ENCODE data around the gene CRY1. TPM values are rescaled to one million over a fixed set of nuclear protein-coding genes. Genes with fewer than 3 reads are reported as not detected.

Gene CRY1
- polyA plus RNA-seq, 1 of the 3 experiments (the other 2 are of a cell fraction), result 4.9 TPM

- Histone ChIP-seq H2AFZ (ENCODE audit: low read depth) (no peak overlapping the region), H3K79me2 (ENCODE audit: insufficient read depth) (no peaks in the 10 kb centered on the region), H3K4me1 (ENCODE audit: control insufficient read depth in 1 of 2, insufficient read depth in 2 of 2, low read depth in 1 of 2, low read length in 1 of 2) (peaks cover 0 to 25% of the 10 kb centered on the region in 2 experiments; a peak in 2 of 4 replicates), H3K27ac (ENCODE audit: low read depth in 2 of 2, low read length in 1 of 2) (peak overlapping the region in 1 of 2 experiments; percentile 76; a peak in 2 of 4 replicates), H3K9ac (no peak overlapping the region), H3K4me2 (no peak overlapping the region), H4K20me1 (ENCODE audit: insufficient read depth) (no peaks in the 10 kb centered on the region), H3K9me2 (no peaks in the 10 kb centered on the region), H3K9me3 (no peaks in the 10 kb centered on the region), H3K27me3 (ENCODE audit: insufficient read depth) (no peaks in the 10 kb centered on the region), H3K36me3 (replicated peaks in 1 of 2; ENCODE audit: control insufficient read depth in 1 of 2, insufficient read depth in 2 of 2, low read length in 1 of 2) (no peaks in the 10 kb centered on the region), H3K4me3 (ENCODE audit: low read depth in 2 of 2, low read length in 1 of 2) (no peak overlapping the region), H3F3A (replicated peaks; ENCODE audit: insufficient read depth) (no peaks in the 10 kb centered on the region)
- WGBS (ENCODE audit: low lambda C conversion rate), result 53% methylated on average over 6 of the region's 6 CpGs
- ChIA-PET POLR2A (no interaction called here), CTCF (interaction anchor here (0.6 to 13.4 kb wide), 84 partner anchors 9 to 754 kb away, joined by 3 to 361 read pairs (median 5); partner anchors contain the start of genes CRY1 and PWP1)
- TF ChIP-seq TEAD4 (IDR thresholded peaks at IDR 0.05; ENCODE audit: borderline replicate concordance, insufficient read depth), result no peak
- no peak for TF ChIP-seq ZBTB33 (IDR thresholded peaks at IDR 0.05; ENCODE audit: borderline replicate concordance, low read depth)
- TF ChIP-seq NRF1 (IDR thresholded peaks at IDR 0.05; ENCODE audit: low read depth, low read length), result no peak; the same call in 1 of the 2 replicates
- no peak for TF ChIP-seq TCF12 (IDR thresholded peaks at IDR 0.05)
- no peak for TF ChIP-seq RXRA (IDR thresholded peaks at IDR 0.05; ENCODE audit: borderline replicate concordance, low read depth)
- TF ChIP-seq GATA2 (CRISPR knock-in tag; IDR thresholded peaks at IDR 0.05), result peak; percentile 50
- no peak for TF ChIP-seq YY1 (IDR thresholded peaks at IDR 0.05; ENCODE audit: low read depth)
- TF ChIP-seq RAD21 (IDR thresholded peaks at IDR 0.05; ENCODE audit: low read length), result peak; percentile 7; the same call in 1 of the 2 replicates
- TF ChIP-seq PBX3 (IDR thresholded peaks at IDR 0.05), result no peak
- no peak for TF ChIP-seq POLR2AphosphoS5 (IDR thresholded peaks at IDR 0.05; ENCODE audit: low read depth, low read length)
- TF ChIP-seq RCOR1 (IDR thresholded peaks at IDR 0.05; ENCODE audit: low read length), result peak; percentile 52; the same call in 1 of the 2 replicates
- peak; percentile 38; the same call in 1 of the 2 replicates for TF ChIP-seq FOXJ3 (CRISPR knock-in tag; IDR thresholded peaks at IDR 0.05)
- TF ChIP-seq RFX5 (IDR thresholded peaks at IDR 0.05; ENCODE audit: low read length), result no peak
- no peak for TF ChIP-seq EZH2phosphoT487 (IDR thresholded peaks at IDR 0.05; ENCODE audit: borderline replicate concordance, low read depth)
- TF ChIP-seq ELF1 (IDR thresholded peaks at IDR 0.05), result no peak
- no peak for TF ChIP-seq CTCF (IDR thresholded peaks at IDR 0.05)
- peak; percentile 26 for TF ChIP-seq CHD2 (IDR thresholded peaks at IDR 0.05; ENCODE audit: low read length, partially characterized antibody)
- TF ChIP-seq SIN3A (IDR thresholded peaks at IDR 0.05; ENCODE audit: borderline replicate concordance, low read depth, low read length), result no peak
- TF ChIP-seq NFIC (IDR thresholded peaks at IDR 0.05; ENCODE audit: borderline replicate concordance), result no peak
- TF ChIP-seq EP300 (IDR thresholded peaks at IDR 0.05; ENCODE audit: borderline replicate concordance in 1 of 2, low read depth in 1 of 2, low read length in 1 of 2), result peak in 1 of 2 experiments; percentile 83; a peak in 2 of 4 replicates
- peak; percentile 58 for DNase-seq
These were observed 37.7 kb upstream of the CRY1 start for GRCh38 chr12:107130830-107131611.
